H1 (cell line): ENCODE data around the gene MXI1.

Experiments
- ATF2 ChIP-seq: IDR thresholded peaks from 2 replicates; pipeline ENCODE4 v1.6.1; 2012; ENCODE audit warnings: low read length, inconsistent platforms
- CREB1 ChIP-seq: IDR thresholded peaks from 2 replicates; pipeline ENCODE4 v1.6.1; 2012; ENCODE audit warnings: inconsistent platforms
- CTCF ChIP-seq, 3 experiments: IDR thresholded peaks; 1 replicate in 2 of 3; 2 replicates in 1 of 3; pipeline versions ENCODE4 v1.5.1 to v1.6.1; 2011; ENCODE audit warnings: low read length in 3 of 3, mild to moderate bottlenecking in 3 of 3, inconsistent platforms in 2 of 3, low read depth in 1 of 3, moderate library complexity in 1 of 3; ENCODE audit not compliant: insufficient read depth in 1 of 3; ENCODE audit errors: control extremely low read depth in 1 of 3
- EP300 ChIP-seq, 2 experiments: IDR thresholded peaks; 1 replicate in 1 of 2; 2 replicates in 1 of 2; pipeline ENCODE4 v1.6.1; 2011 to 2012; ENCODE audit warnings: low read depth in 2 of 2, low read length in 2 of 2, mild to moderate bottlenecking in 2 of 2, borderline replicate concordance in 1 of 2, inconsistent platforms in 1 of 2, moderate library complexity in 1 of 2
- HDAC2 ChIP-seq, 2 experiments: fragments of 300-600 bp in 1 of 2; sonication (generic) in 1 of 2; IDR thresholded peaks; 2 replicates each; pipeline ENCODE4 v1.6.1; 2011 to 2012; ENCODE audit warnings: low read depth in 2 of 2, low read length in 2 of 2, mild to moderate bottlenecking in 2 of 2, moderate library complexity in 2 of 2, borderline replicate concordance in 1 of 2, inconsistent platforms in 1 of 2
- POLR2A ChIP-seq, 2 experiments: IDR thresholded peaks; 1 replicate in 1 of 2; 2 replicates in 1 of 2; pipeline ENCODE4 v1.6.1; 2011; ENCODE audit warnings: low read depth in 2 of 2, low read length in 2 of 2, mild to moderate bottlenecking in 2 of 2; ENCODE audit errors: control extremely low read depth in 1 of 2
- POLR2AphosphoS5 ChIP-seq: IDR thresholded peaks from 2 replicates; pipeline ENCODE4 v1.6.1; 2011; ENCODE audit warnings: low read depth, low read length
- RAD21 ChIP-seq, 2 experiments: IDR thresholded peaks in 1 of 2; conservative IDR thresholded peaks in 1 of 2; 2 replicates each; pipeline ENCODE4 v1.6.1; 2011; ENCODE audit warnings: low read depth in 2 of 2, low read length in 2 of 2, improper control_type of control experiment in 1 of 2, inconsistent platforms in 1 of 2, mild to moderate bottlenecking in 1 of 2, moderate library complexity in 1 of 2
- SIN3A ChIP-seq, 2 experiments: IDR thresholded peaks in 1 of 2; conservative IDR thresholded peaks in 1 of 2; 2 replicates each; pipeline ENCODE4 v1.6.1; 2011 to 2012; ENCODE audit warnings: low read length in 2 of 2, improper control_type of control experiment in 1 of 2, low read depth in 1 of 2, mild to moderate bottlenecking in 1 of 2
- SP1 ChIP-seq: IDR thresholded peaks from 2 replicates; pipeline ENCODE4 v1.6.1; 2011; ENCODE audit warnings: low read depth, low read length
- TEAD4 ChIP-seq: IDR thresholded peaks from 2 replicates; pipeline ENCODE4 v1.6.1; 2012; ENCODE audit warnings: low read depth, low read length, inconsistent platforms, mixed read lengths
- YY1 ChIP-seq: IDR thresholded peaks from 2 replicates; pipeline ENCODE4 v1.6.1; 2011; ENCODE audit warnings: low read depth, mild to moderate bottlenecking, low read length

GRCh38 chr10:110163841-110164240, 43.6 kb upstream of the MXI1 start:
- TF ChIP-seq SIN3A (conservative IDR thresholded peaks at IDR 0.05 in 1 of 2, IDR thresholded peaks at IDR 0.05 in 1 of 2; ENCODE audit: low read depth in 1 of 2, low read length in 2 of 2) (no peak), SP1 (no peak), HDAC2 (IDR thresholded peaks at IDR 0.05; ENCODE audit: borderline replicate concordance in 1 of 2, low read depth in 2 of 2, low read length in 2 of 2) (no peak), CTCF (IDR thresholded peaks at IDR 0.05; ENCODE audit: control extremely low read depth in 1 of 3, insufficient read depth in 1 of 3, low read depth in 1 of 3, low read length in 3 of 3) (no peak), CREB1 (no peak), RAD21 (IDR thresholded peaks at IDR 0.05 in 1 of 2, conservative IDR thresholded peaks at IDR 0.05 in 1 of 2; ENCODE audit: low read depth in 2 of 2, low read length in 2 of 2) (no peak), ATF2 (no peak), POLR2A (IDR thresholded peaks at IDR 0.05; ENCODE audit: control extremely low read depth in 1 of 2, low read depth in 2 of 2, low read length in 2 of 2) (no peak), EP300 (IDR thresholded peaks at IDR 0.05; ENCODE audit: borderline replicate concordance in 1 of 2, low read depth in 2 of 2, low read length in 2 of 2) (no peak), YY1 (no peak), TEAD4 (no peak), POLR2AphosphoS5 (no peak)
